Measurements from ENCODE around the gene TSPAN9. TPM values are rescaled to one million over a fixed set of nuclear protein-coding genes. Genes with fewer than 3 reads are reported as not detected.
A peak's percentile ranks its signal among the peaks of the same experiment; 100 is the strongest.

The TSPAN9 gene
- polyA plus RNA-seq, 3 donors: 0.15 to 0.34 (median 0.25) TPM

GRCh38 chr12:3313066-3313465 is 235.9 kb downstream of the TSPAN9 start:
- no peak overlapping the region for H3K9ac ChIP-seq (ENCODE audit: insufficient read depth, low read length, poor library complexity, severe bottlenecking)
- no peaks in the 10 kb centered on the region for H3K79me2 ChIP-seq (ENCODE audit: insufficient read depth, low read length)
- no peak for DNase-seq
- Mint-ChIP-seq H3K36me3 (no peaks in the 10 kb centered on the region), H3K4me1 (peaks cover 2% of the 10 kb centered on the region), H3K27ac (no peak overlapping the region), H3K9me3 (peaks cover 0 to 1% (median 0%) of the 10 kb centered on the region in 7 donors), H3K4me3 (peak overlapping the region in 1 of 2 donors; percentile 0), H3K27me3 (ENCODE audit: low read depth in 3 of 3) (peaks cover 7 to 13% (median 10%) of the 10 kb centered on the region in 3 donors)
- H2AFZ ChIP-seq (ENCODE audit: insufficient read depth, low read depth, low read length, poor library complexity, severe bottlenecking): no peak overlapping the region
- H3K36me3 ChIP-seq (replicated peaks in 1 of 2; ENCODE audit: control insufficient read depth in 1 of 2, insufficient read depth in 2 of 2, low read length in 2 of 2): no peaks in the 10 kb centered on the region
- 73% methylated on average over 11 of the region's 13 CpGs for WGBS (ENCODE audit: insufficient coverage)
- intact Hi-C loops (cut with micrococcal nuclease): no loop called here
- H3K4me2 ChIP-seq (replicated peaks; ENCODE audit: extremely low read depth, low read length, poor library complexity, severe bottlenecking): no peak overlapping the region
- no peak for TF ChIP-seq CTCF (IDR thresholded peaks at IDR 0.05)
- H3K27ac ChIP-seq (ENCODE audit: low read depth in 1 of 2, low read length in 2 of 2): no peak overlapping the region
- no peaks in the 10 kb centered on the region for H3K9me3 ChIP-seq (replicated peaks in 1 of 2; ENCODE audit: control insufficient read depth in 1 of 2, insufficient read depth in 1 of 2, low read length in 2 of 2)
- H4K20me1 ChIP-seq (ENCODE audit: insufficient read depth, low read length): no peaks in the 10 kb centered on the region
- H3K4me1 ChIP-seq (ENCODE audit: control insufficient read depth in 1 of 2, insufficient read depth in 2 of 2, low read length in 2 of 2): no peaks in the 10 kb centered on the region
- H3K4me3 ChIP-seq (replicated peaks in 1 of 3; ENCODE audit: low read depth in 2 of 3, low read length in 3 of 3): no peak overlapping the region
- H3K27me3 ChIP-seq (ENCODE audit: control insufficient read depth in 2 of 2, insufficient read depth in 2 of 2, low read length in 2 of 2): peaks cover 0 to 3% of the 10 kb centered on the region in 2 donors

- H3K9me3 ChIP-seq (replicated peaks in 1 of 2; ENCODE audit: control insufficient read depth in 1 of 2, insufficient read depth in 1 of 2, low read length in 2 of 2): no peaks in the 10 kb centered on the region
- DNase-seq: no peak
- TF ChIP-seq CTCF (IDR thresholded peaks at IDR 0.05): no peak
- Mint-ChIP-seq H3K36me3 (no peaks in the 10 kb centered on the region), H3K9me3 (peaks cover 0 to 1% (median 0%) of the 10 kb centered on the region in 7 donors), H3K4me3 (no peak overlapping the region), H3K27ac (peak overlapping the region in 1 of 7 donors; percentile 35), H3K4me1 (peaks cover 11% of the 10 kb centered on the region), H3K27me3 (ENCODE audit: low read depth in 3 of 3) (peaks cover 7 to 13% (median 8%) of the 10 kb centered on the region in 3 donors)
- H3K79me2 ChIP-seq (ENCODE audit: insufficient read depth, low read length): no peaks in the 10 kb centered on the region
- H3K4me2 ChIP-seq (replicated peaks; ENCODE audit: extremely low read depth, low read length, poor library complexity, severe bottlenecking): no peak overlapping the region
- no peak overlapping the region for H3K27ac ChIP-seq (ENCODE audit: low read depth in 1 of 2, low read length in 2 of 2)
- intact Hi-C loops (cut with micrococcal nuclease): no loop called here
- no peak overlapping the region for H3K4me3 ChIP-seq (replicated peaks in 1 of 3; ENCODE audit: low read depth in 2 of 3, low read length in 3 of 3)
- no peaks in the 10 kb centered on the region for H4K20me1 ChIP-seq (ENCODE audit: insufficient read depth, low read length)
- peaks cover 0 to 3% of the 10 kb centered on the region in 2 donors for H3K27me3 ChIP-seq (ENCODE audit: control insufficient read depth in 2 of 2, insufficient read depth in 2 of 2, low read length in 2 of 2)
- no peak overlapping the region for H2AFZ ChIP-seq (ENCODE audit: insufficient read depth, low read depth, low read length, poor library complexity, severe bottlenecking)
- peaks cover 0 to 5% of the 10 kb centered on the region in 2 donors for H3K4me1 ChIP-seq (ENCODE audit: control insufficient read depth in 1 of 2, insufficient read depth in 2 of 2, low read length in 2 of 2)
- H3K36me3 ChIP-seq (replicated peaks in 1 of 2; ENCODE audit: control insufficient read depth in 1 of 2, insufficient read depth in 2 of 2, low read length in 2 of 2): no peaks in the 10 kb centered on the region
- no peak overlapping the region for H3K9ac ChIP-seq (ENCODE audit: insufficient read depth, low read length, poor library complexity, severe bottlenecking)
- WGBS (ENCODE audit: insufficient coverage): 68% methylated on average over 11 of the region's 13 CpGs
These were observed 236.8 kb downstream of the TSPAN9 start for GRCh38 chr12:3313675-3314663.
